Measurements from ENCODE around the gene FAM184B.

The FAM184B gene

GRCh38 chr4:17787315-17787714 is 5.9 kb upstream of the FAM184B start:
- H3K9me3 ChIP-seq (ENCODE audit: low read depth, low read length) = no peaks in the 10 kb centered on the region
- no peak overlapping the region for H3K27ac ChIP-seq
- H3K36me3 ChIP-seq (ENCODE audit: insufficient read depth, low read length) = no peaks in the 10 kb centered on the region
- DNase-seq (ENCODE audit: low read depth, low spot score) = no peak
- TF ChIP-seq FOXP2 (optimal IDR thresholded peaks at IDR 0.05; ENCODE audit: control extremely low read depth, extremely low read length, insufficient read depth) (no peak), POLR2AphosphoS5 (IDR thresholded peaks at IDR 0.05; ENCODE audit: borderline replicate concordance, low read depth, low read length) (no peak), EZH2 (IDR thresholded peaks at IDR 0.05) (no peak)
- no peak overlapping the region for H3K4me3 ChIP-seq
- no peak overlapping the region for H3K9ac ChIP-seq (ENCODE audit: insufficient read length)

DNA sequence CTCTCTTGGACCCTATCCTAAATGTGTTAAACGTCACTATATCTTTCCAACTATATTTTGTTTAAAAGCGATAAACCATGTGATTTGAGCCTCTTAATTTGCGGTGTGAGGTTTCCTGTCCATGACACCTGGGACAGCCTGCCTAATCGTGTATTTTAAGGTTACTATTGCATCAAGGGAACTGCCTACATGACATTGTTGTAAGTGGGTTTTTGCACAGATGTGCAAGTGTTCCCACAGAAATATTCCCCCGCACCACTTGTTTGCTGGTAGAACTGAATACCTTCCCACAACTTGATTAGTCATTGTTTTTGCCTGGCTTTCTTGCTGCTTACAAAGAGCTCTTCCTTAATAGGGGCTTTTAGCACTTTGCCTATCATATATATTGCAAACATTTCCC is 5.1 kb upstream of the FAM184B start:
- Histone ChIP-seq H3K9ac (ENCODE audit: insufficient read length) (no peak overlapping the region), H3K27ac (no peak overlapping the region), H3K9me3 (ENCODE audit: low read depth, low read length) (no peaks in the 10 kb centered on the region), H3K36me3 (ENCODE audit: insufficient read depth, low read length) (no peaks in the 10 kb centered on the region), H3K4me3 (no peak overlapping the region)
- TF ChIP-seq EZH2 (IDR thresholded peaks at IDR 0.05) (no peak), FOXP2 (optimal IDR thresholded peaks at IDR 0.05; ENCODE audit: control extremely low read depth, extremely low read length, insufficient read depth) (no peak), POLR2AphosphoS5 (IDR thresholded peaks at IDR 0.05; ENCODE audit: borderline replicate concordance, low read depth, low read length) (no peak)
- no peak for DNase-seq (ENCODE audit: low read depth, low spot score)

DNA sequence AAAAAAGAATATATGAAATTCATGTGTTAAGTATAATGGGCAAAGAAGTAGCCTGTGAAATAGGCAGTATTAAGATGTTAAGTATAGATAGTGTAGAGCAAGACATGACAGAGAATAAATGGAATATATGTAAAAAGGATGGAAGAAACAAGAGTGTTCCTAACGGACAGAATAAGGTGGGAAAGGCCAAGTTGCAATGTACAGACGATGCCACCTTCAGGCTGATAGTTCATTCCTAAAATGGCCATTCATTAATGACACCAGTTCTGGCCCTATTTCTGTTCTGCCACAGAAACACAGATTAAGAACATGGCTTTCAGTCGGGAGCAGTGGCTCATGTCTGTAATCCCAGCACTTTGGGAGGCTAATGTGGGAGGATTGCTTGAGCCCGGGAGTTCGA is 4.4 kb upstream of the FAM184B start:
- H3K9me3 ChIP-seq (ENCODE audit: low read depth, low read length) = no peaks in the 10 kb centered on the region
- H3K27ac ChIP-seq = no peak overlapping the region
- TF ChIP-seq POLR2AphosphoS5 (IDR thresholded peaks at IDR 0.05; ENCODE audit: borderline replicate concordance, low read depth, low read length) (no peak), EZH2 (IDR thresholded peaks at IDR 0.05) (no peak), FOXP2 (optimal IDR thresholded peaks at IDR 0.05; ENCODE audit: control extremely low read depth, extremely low read length, insufficient read depth) (no peak)
- no peak overlapping the region for H3K4me3 ChIP-seq
- no peaks in the 10 kb centered on the region for H3K36me3 ChIP-seq (ENCODE audit: insufficient read depth, low read length)
- DNase-seq (ENCODE audit: low read depth, low spot score) = no peak
- no peak overlapping the region for H3K9ac ChIP-seq (ENCODE audit: insufficient read length)

- no peak overlapping the region for H3K27ac ChIP-seq
- no peak for DNase-seq (ENCODE audit: low read depth, low spot score)
- no peaks in the 10 kb centered on the region for H3K36me3 ChIP-seq (ENCODE audit: insufficient read depth, low read length)
- no peaks in the 10 kb centered on the region for H3K9me3 ChIP-seq (ENCODE audit: low read depth, low read length)
- TF ChIP-seq FOXP2 (optimal IDR thresholded peaks at IDR 0.05; ENCODE audit: control extremely low read depth, extremely low read length, insufficient read depth) (no peak), POLR2AphosphoS5 (IDR thresholded peaks at IDR 0.05; ENCODE audit: borderline replicate concordance, low read depth, low read length) (no peak), EZH2 (IDR thresholded peaks at IDR 0.05) (no peak)
- peak overlapping the region; percentile 54 for H3K9ac ChIP-seq (ENCODE audit: insufficient read length)
- H3K4me3 ChIP-seq = peak overlapping the region; percentile 79
Observed at GRCh38 chr4:17780501-17781299, 721 bp downstream of the FAM184B start.

GRCh38 chr4:17778431-17778830 is 3.0 kb downstream of the FAM184B start:
- Histone ChIP-seq H3K4me3 (no peak overlapping the region), H3K27ac (no peak overlapping the region), H3K36me3 (ENCODE audit: insufficient read depth, low read length) (no peaks in the 10 kb centered on the region), H3K9me3 (ENCODE audit: low read depth, low read length) (no peaks in the 10 kb centered on the region), H3K9ac (ENCODE audit: insufficient read length) (no peak overlapping the region)
- DNase-seq (ENCODE audit: low read depth, low spot score) = no peak
- no peak for TF ChIP-seq EZH2 (IDR thresholded peaks at IDR 0.05)
- TF ChIP-seq POLR2AphosphoS5 (IDR thresholded peaks at IDR 0.05; ENCODE audit: borderline replicate concordance, low read depth, low read length) = no peak
- no peak for TF ChIP-seq FOXP2 (optimal IDR thresholded peaks at IDR 0.05; ENCODE audit: control extremely low read depth, extremely low read length, insufficient read depth)

DNA sequence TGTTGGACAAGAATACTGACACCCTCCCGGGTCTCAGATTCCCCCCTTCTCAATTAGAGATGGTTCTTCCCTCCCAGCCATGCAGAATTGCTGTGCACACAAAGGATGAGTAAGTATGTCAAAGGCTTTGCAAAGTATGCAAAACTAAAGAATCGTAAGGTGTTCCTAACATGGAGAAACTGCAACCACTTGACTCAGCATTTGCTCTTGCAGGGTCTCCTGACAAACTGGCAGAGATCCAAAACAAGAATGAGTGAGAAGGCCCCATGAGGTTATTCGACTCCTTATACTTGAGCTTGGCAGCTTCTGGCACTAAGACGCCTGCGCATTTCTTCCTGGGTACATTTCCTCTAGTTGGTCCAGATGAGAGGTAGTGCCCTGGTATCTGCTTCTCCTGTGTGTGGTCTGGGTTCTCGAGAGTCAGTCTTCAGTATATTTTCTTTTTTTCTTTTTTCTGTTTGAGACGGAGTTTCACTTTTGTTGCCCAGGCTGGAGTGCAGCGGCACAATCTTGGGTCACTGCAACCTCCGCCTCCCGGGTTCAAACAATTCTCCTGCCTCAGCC is 8.2 kb downstream of the FAM184B start:
- Histone ChIP-seq H3K9me3 (ENCODE audit: low read depth, low read length) (no peaks in the 10 kb centered on the region), H3K36me3 (ENCODE audit: insufficient read depth, low read length) (no peaks in the 10 kb centered on the region), H3K9ac (ENCODE audit: insufficient read length) (no peak overlapping the region), H3K27ac (no peak overlapping the region), H3K4me3 (no peak overlapping the region)
- TF ChIP-seq FOXP2 (optimal IDR thresholded peaks at IDR 0.05; ENCODE audit: control extremely low read depth, extremely low read length, insufficient read depth) (no peak), POLR2AphosphoS5 (IDR thresholded peaks at IDR 0.05; ENCODE audit: borderline replicate concordance, low read depth, low read length) (no peak), EZH2 (IDR thresholded peaks at IDR 0.05) (no peak)
- no peak for DNase-seq (ENCODE audit: low read depth, low spot score)

GRCh38 chr4:17771284-17771908 is 10.0 kb downstream of the FAM184B start:
- Histone ChIP-seq H3K9me3 (ENCODE audit: low read depth, low read length) (no peaks in the 10 kb centered on the region), H3K27ac (no peak overlapping the region), H3K36me3 (ENCODE audit: insufficient read depth, low read length) (no peaks in the 10 kb centered on the region), H3K9ac (ENCODE audit: insufficient read length) (no peak overlapping the region), H3K4me3 (no peak overlapping the region)
- DNase-seq (ENCODE audit: low read depth, low spot score) = no peak
- TF ChIP-seq EZH2 (IDR thresholded peaks at IDR 0.05) (no peak), POLR2AphosphoS5 (IDR thresholded peaks at IDR 0.05; ENCODE audit: borderline replicate concordance, low read depth, low read length) (no peak), FOXP2 (optimal IDR thresholded peaks at IDR 0.05; ENCODE audit: control extremely low read depth, extremely low read length, insufficient read depth) (no peak)

GRCh38 chr4:17770845-17771244 is 10.6 kb downstream of the FAM184B start:
- Histone ChIP-seq H3K9me3 (ENCODE audit: low read depth, low read length) (no peaks in the 10 kb centered on the region), H3K36me3 (ENCODE audit: insufficient read depth, low read length) (no peaks in the 10 kb centered on the region), H3K27ac (no peak overlapping the region), H3K4me3 (no peak overlapping the region), H3K9ac (ENCODE audit: insufficient read length) (no peak overlapping the region)
- no peak for DNase-seq (ENCODE audit: low read depth, low spot score)
- no peak for TF ChIP-seq EZH2 (IDR thresholded peaks at IDR 0.05)
- no peak for TF ChIP-seq FOXP2 (optimal IDR thresholded peaks at IDR 0.05; ENCODE audit: control extremely low read depth, extremely low read length, insufficient read depth)
- TF ChIP-seq POLR2AphosphoS5 (IDR thresholded peaks at IDR 0.05; ENCODE audit: borderline replicate concordance, low read depth, low read length) = no peak

Data from SK-N-MC (cell line).